CD4-positive, alpha-beta T cell treated with Interleukin-17A for 1 hour (primary cell): ENCODE results near the gene NTM.
A peak's percentile ranks its signal among the peaks of the same experiment; 100 is the strongest.

Source experiments
- DNase-seq: peaks from one replicate; pipeline ENCODE4 v3.0.0-alpha.2; 2020

The NTM gene

GRCh38 chr11:131656839-131657211, 286.4 kb downstream of the NTM start:
- no peak for DNase-seq

- no peak for DNase-seq
Measured at GRCh38 chr11:131658414-131658813, 288.0 kb downstream of the NTM start.

DNA sequence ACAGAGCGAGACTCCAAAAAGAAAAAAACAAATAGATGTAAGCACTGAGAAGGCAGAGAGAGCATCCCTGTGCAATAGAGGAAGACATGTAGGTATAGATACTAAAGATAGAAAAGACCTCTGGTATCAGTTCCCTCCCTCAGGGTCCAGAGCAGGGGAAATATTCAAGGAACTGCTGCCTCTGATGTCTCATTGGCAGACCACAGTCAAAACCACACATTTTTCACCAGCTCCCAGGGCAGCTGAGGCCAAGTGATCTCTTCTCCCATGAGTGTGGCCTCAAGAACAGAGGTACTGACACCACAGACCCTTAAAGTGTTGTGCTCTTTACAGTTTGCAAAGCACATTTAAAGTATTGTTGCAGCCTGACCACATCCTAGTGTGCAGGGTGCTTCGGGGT, 288.5 kb downstream of the NTM start:
- DNase-seq: no peak

GRCh38 chr11:131659931-131660330, 289.5 kb downstream of the NTM start:
- no peak for DNase-seq

DNA sequence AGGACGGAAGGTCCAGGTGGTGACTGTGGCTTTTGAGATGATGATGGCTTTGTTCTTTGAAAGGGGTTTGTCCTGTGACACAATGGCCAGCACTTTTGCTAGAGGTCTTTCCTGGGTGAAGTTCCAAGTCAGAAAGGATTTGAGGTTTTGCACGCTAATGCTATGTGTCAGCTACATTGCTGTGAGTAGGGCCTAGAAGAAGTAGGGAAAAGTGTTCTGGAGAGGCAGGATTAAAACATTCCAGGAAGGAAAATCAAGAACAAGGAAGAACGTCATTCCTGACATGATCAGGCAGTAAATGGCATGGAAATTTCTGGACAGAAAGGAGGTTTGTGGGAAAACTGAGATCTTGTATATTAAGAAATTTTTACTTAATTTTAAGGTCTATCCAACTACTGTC, 290.7 kb downstream of the NTM start:
- no peak for DNase-seq

DNA sequence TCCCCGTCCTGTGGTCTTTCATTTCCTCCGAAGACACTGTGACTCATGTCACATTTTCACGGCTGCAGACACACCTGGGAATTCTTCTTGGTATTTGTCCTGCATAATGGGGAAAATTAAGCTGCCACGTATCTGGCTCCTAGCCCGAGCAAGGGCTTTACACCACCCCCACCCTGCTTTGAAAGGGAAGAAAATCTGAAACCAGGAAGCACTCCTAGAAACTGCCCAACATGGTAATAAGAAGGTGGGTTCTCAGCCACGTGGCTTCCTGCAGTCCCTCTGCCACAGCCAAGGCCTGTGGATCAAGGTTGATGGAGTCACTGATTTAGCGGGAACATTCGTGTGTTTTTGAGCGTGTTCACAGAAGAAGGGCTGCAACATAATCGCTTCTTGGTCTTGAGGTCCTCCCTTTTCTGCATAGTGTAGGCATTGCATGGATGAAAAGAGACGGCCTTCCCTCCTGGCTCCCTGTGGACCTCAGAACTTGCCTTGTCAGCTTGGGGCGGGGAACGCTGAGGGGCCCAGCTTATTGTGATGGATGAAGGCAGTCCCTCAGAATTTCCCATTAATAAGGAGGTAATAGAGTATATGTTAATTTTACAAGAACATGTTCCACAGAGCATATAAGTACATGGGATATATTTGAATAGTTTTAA, 292.0 kb downstream of the NTM start:
- no peak for DNase-seq

GRCh38 chr11:131662993-131663392, 292.6 kb downstream of the NTM start:
- no peak for DNase-seq

DNA sequence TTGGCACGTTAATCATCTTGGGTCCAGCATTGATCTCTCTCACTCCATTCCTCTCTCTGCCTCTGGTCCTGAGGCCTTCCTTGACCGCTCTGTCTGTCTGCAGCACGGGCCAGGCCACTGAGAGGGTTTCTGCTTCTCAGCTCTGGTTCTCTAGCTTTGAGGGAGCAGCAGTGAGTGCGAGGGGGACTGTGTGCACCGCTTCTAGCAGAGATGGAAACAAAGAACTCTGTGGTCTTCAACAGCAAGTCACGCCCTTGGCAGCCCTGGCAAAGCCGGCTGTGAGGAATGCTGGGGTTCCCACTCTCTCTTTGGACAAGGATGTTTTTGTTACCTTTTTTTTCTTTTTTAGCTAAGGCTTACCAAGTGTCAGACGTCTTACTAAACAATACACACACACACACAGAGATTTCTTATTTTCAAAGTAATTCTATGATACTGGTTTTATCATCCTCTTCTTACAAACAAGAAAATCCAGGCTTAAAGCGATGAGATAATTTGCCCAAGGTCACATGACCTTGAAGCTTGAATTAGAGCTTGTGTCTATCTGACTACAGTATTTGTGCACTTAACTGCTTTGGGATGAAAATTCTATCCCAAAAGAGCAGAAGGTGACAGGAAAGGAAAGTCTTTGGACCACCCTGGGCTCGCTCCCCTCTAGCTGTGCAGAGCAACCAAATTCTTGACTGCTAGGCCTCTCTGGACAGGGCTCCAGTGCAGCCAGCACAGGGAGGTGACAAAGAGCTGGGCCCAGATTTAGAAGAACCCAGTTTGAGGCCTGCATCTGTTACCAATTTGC, 293.2 kb downstream of the NTM start:
- DNase-seq: no peak

GRCh38 chr11:131664293-131664692, 293.9 kb downstream of the NTM start:
- DNase-seq: no peak

- DNase-seq: no peak
Measured at GRCh38 chr11:131664816-131665215, 294.4 kb downstream of the NTM start.

DNA sequence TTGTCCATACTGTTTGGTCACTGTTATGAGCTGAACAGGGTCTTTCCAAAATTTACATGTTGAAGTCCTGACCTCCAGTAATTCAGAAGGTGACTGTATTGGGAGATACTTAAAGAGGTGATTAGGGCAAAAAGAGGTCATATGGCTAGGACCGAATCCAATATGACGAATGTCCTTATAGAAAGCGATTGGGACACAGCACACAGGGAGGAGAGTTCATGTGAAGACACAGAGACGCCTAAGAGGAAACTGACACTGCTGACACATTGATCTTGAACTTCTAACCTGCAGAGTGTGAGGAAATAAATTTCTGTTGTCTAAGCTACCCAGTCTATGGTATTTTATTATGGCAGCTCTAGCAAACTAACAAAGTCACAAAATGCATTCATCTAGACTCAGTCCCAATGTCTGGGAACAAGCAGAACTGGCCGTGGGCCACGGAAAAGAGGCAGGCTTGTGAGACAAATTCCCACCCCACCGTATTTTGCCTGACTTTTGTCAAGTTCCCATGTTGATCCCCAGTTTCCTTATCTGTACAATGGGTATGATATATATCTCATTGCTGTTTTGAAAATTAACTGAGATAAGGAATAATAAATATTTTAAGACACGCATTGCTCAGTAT, 295.0 kb downstream of the NTM start:
- no peak for DNase-seq

- no peak for DNase-seq
Measured at GRCh38 chr11:131666006-131666405, 295.6 kb downstream of the NTM start.

DNA sequence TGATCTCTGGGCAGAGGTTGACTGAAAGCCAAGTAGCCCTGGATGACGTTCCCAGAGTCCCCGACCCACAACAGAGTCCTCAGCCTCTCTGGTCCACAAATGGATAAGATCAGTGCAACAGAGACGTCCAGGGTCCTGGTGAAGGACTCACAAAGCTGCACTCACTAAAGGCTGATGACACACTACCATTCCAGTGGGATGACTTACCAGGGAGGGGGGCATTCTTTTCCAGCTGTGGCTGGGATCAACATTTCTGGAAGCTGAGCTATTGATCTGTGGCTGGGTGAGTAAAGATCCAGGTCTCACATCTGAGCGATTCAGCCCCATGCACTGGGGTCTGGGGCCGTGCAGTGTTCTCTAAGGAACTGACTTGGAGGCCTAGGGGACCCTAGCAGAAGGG, 296.2 kb downstream of the NTM start:
- no peak for DNase-seq

DNA sequence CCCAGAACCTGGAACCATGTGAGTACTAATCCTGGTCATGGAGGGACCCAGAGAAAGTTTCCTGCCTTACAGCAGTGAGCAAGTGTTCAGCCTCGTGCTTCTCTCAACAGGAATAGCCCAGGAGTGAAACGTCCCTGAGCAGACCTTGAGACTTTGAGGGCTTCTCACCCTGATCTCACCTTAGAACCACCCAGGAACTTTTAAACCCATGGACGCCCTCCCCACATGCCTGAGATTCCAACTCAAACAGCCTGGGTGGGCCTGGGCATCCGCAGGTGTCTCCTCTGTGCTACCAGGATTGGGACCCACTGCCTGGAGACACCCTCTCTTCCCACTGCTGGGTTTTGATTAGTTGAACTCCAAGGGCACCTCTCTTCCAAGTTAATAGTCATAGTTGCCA, 297.2 kb downstream of the NTM start:
- DNase-seq: no peak

DNA sequence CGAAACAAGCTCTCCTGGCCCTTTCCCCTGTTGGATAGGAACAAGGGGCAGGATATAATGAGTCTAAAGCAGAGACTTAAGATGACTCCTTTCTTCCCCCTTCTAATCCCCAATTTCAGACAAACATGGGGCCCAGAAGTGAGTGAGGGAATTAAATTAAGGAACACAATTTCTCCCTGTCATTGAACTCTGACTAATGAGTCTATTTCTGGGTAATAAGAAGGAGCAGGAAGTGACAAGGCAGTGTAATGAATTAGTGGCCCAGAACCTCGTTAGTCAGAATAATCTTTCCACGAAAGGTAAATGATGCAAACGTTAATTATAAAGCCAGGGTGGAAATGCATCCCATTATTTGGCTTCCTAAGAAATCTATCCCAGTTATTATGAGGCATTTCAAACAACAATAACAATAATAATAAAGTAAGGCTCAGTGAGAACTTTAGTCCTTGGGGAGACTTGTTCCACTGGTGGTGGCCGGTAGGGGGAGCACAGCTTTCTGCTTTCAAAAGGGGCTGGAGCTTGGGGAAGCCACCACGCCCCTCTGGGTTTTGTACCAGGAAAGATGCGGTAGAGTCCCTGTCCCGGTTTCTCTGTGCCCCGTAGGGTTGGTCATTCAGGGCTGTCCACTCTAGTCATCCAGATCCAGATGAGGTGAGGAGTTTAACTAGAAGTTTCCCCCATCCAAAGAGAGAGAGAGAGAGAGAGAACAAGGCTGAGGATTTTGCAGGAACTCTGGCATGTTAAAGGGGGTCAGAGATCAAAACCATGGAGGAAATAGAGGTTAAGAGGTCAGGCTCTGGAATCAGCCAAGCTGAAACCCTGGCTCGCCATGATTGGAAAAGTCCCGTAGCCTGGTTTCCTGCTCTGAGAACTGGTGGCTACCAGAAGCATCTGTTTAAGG, 298.3 kb downstream of the NTM start:
- peak; percentile 2 for DNase-seq

- no peak for DNase-seq
Measured at GRCh38 chr11:131669401-131669780, 299.0 kb downstream of the NTM start.

DNA sequence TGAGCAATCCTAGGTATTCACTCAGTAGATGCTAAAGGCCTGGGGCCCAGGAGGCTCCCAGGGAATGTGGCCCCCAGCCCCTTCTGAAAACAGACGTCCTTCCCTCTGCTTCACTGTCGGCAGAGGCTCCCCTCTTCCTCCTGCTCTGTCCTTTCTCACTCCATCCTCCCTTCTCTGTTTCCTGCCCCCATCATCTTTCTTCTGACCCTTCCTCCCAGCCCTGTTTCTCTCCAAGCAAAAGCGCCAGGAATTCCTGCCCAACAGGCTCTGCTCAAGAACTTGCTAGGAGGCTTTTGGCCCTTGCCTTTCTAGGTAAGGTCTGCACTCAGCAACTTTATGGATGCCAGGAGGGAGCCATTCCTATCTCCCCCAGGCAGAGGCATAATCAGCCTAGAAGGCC, 300.5 kb downstream of the NTM start:
- no peak for DNase-seq

DNA sequence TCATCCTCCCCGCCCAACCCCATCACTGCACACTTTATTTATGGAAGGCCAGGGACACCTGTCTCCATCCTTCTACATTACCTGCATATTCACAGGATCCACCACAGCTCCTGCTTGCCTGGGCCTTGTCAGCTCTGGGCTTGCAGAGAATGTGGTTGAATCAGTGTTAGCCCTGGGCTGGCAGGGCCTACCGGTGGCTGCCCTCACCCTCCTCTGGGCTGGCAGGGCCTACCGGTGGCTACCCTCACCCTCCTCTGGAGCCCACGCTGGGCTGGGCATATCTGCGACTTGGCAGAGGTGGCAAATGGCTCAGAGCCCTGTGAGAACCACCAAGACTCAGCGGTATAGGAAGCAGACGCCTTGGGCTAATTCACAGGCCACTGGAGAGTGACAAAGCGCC, 300.9 kb downstream of the NTM start:
- no peak for DNase-seq

DNA sequence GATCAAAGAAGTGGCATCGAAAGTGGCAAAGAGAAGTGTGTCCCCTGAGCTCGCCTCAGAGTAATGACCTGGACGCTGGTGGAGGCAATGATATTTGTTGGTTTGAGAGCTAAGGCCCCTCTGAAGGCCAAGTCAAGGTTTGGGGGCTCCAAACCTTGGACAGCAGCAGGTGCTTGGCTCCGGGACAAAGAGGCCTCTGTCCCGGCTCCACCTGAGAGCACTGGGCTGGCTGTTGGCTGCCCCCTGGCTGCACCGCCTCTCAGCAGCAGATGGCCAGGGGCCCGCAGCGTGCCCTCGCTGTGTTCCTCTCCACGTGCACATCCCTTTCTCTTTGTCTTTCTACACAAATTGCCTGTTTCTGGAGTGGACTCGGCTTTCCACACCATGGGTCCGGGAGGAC, 301.3 kb downstream of the NTM start:
- DNase-seq: no peak

- DNase-seq: no peak
Measured at GRCh38 chr11:131672191-131672590, 301.8 kb downstream of the NTM start.

DNA sequence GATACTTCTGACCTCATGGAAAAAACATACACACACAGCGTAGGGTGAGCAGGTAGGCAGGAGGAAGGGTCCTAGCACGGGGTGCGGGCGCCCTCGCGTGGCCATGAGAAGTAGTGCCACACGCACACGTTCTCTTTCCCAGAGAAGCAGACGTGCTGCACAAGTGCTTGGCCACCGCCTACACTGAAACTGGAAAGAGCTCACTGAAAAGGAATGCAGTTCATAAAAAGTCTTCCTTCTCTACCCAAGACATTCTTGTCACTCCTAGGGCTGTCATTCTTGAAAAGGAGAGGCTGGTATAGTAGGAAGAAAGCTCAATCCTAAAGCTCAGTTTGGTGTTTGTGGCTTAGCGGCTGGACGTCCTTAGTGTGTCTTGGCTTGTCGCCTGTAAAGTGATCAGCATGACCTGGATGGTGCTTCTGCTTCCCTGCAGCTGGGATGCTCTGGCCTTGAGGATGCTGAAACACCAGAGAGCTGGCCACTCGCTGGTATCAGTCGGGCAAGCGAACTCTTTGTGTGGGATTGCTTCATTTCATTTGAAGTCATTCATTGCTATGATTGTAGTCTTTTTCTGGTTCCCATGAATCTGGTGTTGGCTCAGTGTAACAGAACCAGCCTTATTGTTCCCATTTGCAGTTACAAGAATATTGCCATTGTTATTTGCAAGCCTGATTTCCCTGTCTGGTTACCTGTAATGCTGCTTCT, 303.8 kb downstream of the NTM start:
- peak; percentile 13 for DNase-seq

GRCh38 chr11:131675121-131675888, 304.9 kb downstream of the NTM start:
- no peak for DNase-seq
